ENCODE results near the gene WASF3. TPM values are rescaled to one million over a fixed set of nuclear protein-coding genes. Genes with fewer than 3 reads are reported as not detected.

The WASF3 gene
- total RNA-seq, 4 donors from 2014 or later: 5.4 to 11.6 (median 7.6) TPM

DNA sequence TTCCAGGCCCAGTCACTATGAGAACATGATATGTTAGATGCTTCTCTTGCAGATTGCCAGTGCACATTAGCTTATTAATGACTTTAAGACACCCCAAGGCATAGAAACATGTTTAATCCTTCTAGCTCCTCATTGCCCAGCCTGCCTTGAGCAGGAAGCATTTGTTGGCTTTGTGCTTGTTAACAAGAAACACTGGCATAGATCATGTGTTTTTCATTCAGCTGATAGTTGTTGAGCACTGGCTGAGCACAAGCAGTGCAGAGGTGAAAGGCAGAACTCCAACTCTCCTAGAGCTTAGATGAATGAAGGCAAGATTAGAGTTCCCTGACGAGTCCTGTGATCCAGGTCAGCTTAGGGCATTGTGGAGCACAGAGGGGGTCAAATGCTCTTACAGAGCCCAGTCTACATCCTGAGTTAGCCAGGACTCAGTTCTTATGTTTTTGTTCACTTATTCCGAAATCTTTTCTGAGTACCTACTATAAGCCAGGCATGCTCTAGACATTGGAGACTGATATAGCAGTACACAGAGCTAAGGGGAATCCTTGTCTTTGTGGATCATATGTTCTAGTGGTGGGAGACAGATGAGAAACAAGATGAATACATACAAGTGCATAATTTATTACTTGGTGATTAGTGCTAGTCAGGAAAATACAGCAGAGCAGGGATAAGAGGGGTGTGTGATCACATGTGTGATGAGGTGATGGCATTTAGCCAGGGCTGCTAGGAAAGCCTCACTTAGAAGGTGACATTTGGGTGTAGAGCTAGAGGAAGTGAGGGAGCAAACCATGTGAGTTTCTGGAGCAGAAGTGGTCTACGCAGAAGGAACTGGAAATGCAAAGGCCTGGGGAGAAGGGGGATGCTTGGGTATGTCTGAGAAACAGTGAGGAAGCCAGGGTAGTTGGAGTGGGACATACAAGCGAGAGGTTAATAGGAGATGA, 101.2 kb downstream of the WASF3 start:
- no peak for ATAC-seq

DNA sequence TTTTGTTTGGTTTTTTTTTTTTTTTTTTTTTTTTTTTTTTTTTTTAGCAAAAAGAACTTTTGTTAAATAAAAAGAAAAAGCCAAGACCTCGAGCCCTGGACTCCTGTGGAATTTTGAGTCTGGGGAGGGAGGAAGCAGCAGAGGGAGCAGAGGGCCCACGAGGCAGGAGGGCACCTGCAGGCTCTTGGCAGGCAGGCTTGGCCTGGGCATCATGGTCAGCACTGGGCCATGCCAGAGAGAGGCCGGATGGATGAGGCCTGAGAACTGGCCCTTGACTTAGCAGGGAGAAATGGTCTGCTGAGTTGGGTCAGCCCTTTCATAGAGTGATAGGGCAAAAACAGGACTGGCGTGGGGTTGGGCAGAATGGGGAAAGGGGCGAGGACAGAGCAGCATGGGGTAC, 102.7 kb downstream of the WASF3 start:
- Histone ChIP-seq H3K27ac (no peak overlapping the region), H3K9me3 (no peaks in the 10 kb centered on the region), H3K4me1 (no peaks in the 10 kb centered on the region), H3K4me3 (no peak overlapping the region), H3K27me3 (no peaks in the 10 kb centered on the region), H3K36me3 (no peaks in the 10 kb centered on the region)
- ATAC-seq (no peak), DNase-seq (no peak)
- intact Hi-C loops (cut with DNase I; ENCODE audit: low total_unique reads) (no loop called here), in situ Hi-C loops (cut with MboI; ENCODE audit: low sequenced_read_pairs in 4 of 4) (no loop called here)
- TF ChIP-seq POLR2A (IDR thresholded peaks at IDR 0.05): no peak
- TF ChIP-seq, protein P1, sequence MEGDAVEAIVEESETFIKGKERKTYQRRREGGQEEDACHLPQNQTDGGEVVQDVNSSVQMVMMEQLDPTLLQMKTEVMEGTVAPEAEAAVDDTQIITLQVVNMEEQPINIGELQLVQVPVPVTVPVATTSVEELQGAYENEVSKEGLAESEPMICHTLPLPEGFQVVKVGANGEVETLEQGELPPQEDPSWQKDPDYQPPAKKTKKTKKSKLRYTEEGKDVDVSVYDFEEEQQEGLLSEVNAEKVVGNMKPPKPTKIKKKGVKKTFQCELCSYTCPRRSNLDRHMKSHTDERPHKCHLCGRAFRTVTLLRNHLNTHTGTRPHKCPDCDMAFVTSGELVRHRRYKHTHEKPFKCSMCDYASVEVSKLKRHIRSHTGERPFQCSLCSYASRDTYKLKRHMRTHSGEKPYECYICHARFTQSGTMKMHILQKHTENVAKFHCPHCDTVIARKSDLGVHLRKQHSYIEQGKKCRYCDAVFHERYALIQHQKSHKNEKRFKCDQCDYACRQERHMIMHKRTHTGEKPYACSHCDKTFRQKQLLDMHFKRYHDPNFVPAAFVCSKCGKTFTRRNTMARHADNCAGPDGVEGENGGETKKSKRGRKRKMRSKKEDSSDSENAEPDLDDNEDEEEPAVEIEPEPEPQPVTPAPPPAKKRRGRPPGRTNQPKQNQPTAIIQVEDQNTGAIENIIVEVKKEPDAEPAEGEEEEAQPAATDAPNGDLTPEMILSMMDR (IDR thresholded peaks at IDR 0.05 in 4 of 5, conservative IDR thresholded peaks at IDR 0.05 in 1 of 5): no peak

More for the DNA sequence above, 101.2 kb downstream of the WASF3 start:
- TF ChIP-seq POLR2A (IDR thresholded peaks at IDR 0.05): no peak
- TF ChIP-seq, protein P1 (IDR thresholded peaks at IDR 0.05 in 4 of 5, conservative IDR thresholded peaks at IDR 0.05 in 1 of 5): no peak
- in situ Hi-C loops (cut with MboI; ENCODE audit: low sequenced_read_pairs in 4 of 4): no loop called here
- H3K4me1 ChIP-seq: no peaks in the 10 kb centered on the region
- intact Hi-C loops (cut with DNase I; ENCODE audit: low total_unique reads): no loop called here
- H3K36me3 ChIP-seq: no peaks in the 10 kb centered on the region
- no peak overlapping the region for H3K27ac ChIP-seq
- H3K4me3 ChIP-seq: no peak overlapping the region
- DNase-seq: no peak
- H3K9me3 ChIP-seq: no peaks in the 10 kb centered on the region
- H3K27me3 ChIP-seq: no peaks in the 10 kb centered on the region

DNA sequence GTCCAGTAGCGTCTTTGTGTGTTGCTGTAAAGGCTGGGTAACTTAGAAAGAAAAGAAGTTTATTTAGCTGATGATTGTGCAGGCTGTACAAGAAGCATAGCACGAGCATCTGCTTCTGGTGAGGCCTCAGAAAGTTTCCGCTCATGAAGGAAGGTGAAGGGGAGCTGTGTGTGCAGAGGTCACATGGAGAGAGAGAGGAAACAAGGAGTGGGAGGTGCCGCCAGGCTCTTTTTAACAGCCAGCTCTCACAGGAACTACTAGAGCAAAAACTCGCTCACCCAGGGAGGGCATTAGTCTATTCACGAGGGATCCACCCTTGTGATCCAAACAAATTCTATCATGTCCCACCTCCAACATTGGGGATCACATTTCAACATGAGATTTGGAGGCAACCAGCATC, 103.3 kb downstream of the WASF3 start:
- no peak overlapping the region for H3K4me3 ChIP-seq
- no peak for ATAC-seq
- no peak overlapping the region for H3K27ac ChIP-seq
- DNase-seq: no peak
- H3K9me3 ChIP-seq: no peaks in the 10 kb centered on the region
- no peaks in the 10 kb centered on the region for H3K36me3 ChIP-seq
- no peaks in the 10 kb centered on the region for H3K27me3 ChIP-seq
- intact Hi-C loops (cut with DNase I; ENCODE audit: low total_unique reads) (no loop called here), in situ Hi-C loops (cut with MboI; ENCODE audit: low sequenced_read_pairs in 4 of 4) (no loop called here)
- H3K4me1 ChIP-seq: no peaks in the 10 kb centered on the region
- TF ChIP-seq, protein P1 (IDR thresholded peaks at IDR 0.05 in 4 of 5, conservative IDR thresholded peaks at IDR 0.05 in 1 of 5): no peak
- no peak for TF ChIP-seq POLR2A (IDR thresholded peaks at IDR 0.05)

DNA sequence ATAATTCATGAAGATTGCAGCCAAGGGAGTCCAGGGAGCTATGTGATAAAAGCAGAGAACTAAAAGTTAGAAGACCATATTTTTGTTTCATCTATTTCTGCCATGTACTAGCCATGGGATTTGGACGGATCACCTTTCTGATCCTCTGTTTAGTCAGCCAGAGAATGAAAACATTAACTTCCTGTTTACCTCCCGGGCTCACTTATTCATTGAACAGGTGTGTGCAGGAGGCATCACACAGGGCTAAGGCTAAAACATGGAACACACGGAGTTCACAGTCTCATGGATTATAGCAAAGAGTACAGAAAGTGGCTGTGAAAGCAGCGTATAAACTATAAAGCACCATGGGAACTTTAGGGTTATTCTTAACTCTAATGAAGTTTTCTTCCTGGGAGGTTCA, 106.3 kb downstream of the WASF3 start:
- intact Hi-C loops (cut with DNase I; ENCODE audit: low total_unique reads) (no loop called here), in situ Hi-C loops (cut with MboI; ENCODE audit: low sequenced_read_pairs in 4 of 4) (no loop called here)
- no peak overlapping the region for H3K4me3 ChIP-seq
- no peak overlapping the region for H3K27ac ChIP-seq
- H3K27me3 ChIP-seq: no peaks in the 10 kb centered on the region
- TF ChIP-seq, protein P1 (IDR thresholded peaks at IDR 0.05 in 4 of 5, conservative IDR thresholded peaks at IDR 0.05 in 1 of 5): no peak
- TF ChIP-seq POLR2A (IDR thresholded peaks at IDR 0.05): no peak
- no peaks in the 10 kb centered on the region for H3K9me3 ChIP-seq
- no peaks in the 10 kb centered on the region for H3K36me3 ChIP-seq
- no peaks in the 10 kb centered on the region for H3K4me1 ChIP-seq
- DNase-seq: no peak
- ATAC-seq: no peak

Measured in gastrocnemius medialis (tissue), 4 donors.